K562 (cell line): Measurements from ENCODE around the gene RASSF3. TPM values are rescaled to one million over a fixed set of nuclear protein-coding genes. Genes with fewer than 3 reads are reported as not detected.

Source experiments
- CGGBP1 ChIP-seq: fragments of 250-450 bp; sonication (Bioruptor Pico); IDR thresholded peaks from 2 replicates; pipeline ENCODE4 v1.9.0; 2021; ENCODE audit warnings: mild to moderate bottlenecking
- CREB3L1 ChIP-seq: fragments of 450-650 bp; IDR thresholded peaks from 2 replicates; pipeline ENCODE4 v1.6.1; 2014; ENCODE audit warnings: low read depth, mild to moderate bottlenecking, moderate library complexity, borderline replicate concordance
- DEAF1 ChIP-seq: fragments of 450-650 bp; formaldehyde crosslinking; IDR thresholded peaks from 2 replicates; pipeline ENCODE4 v1.4.0; 2020; ENCODE audit warnings: mild to moderate bottlenecking, moderate library complexity
- ELF2 ChIP-seq: fragments of 250-450 bp; sonication (Bioruptor Pico); IDR thresholded peaks from 2 replicates; pipeline ENCODE4 v1.5.0; 2021; ENCODE audit warnings: mild to moderate bottlenecking
- FOXA3 ChIP-seq, 2 experiments: fragments of 450-650 bp in 1 of 2; sonication (generic) in 1 of 2; formaldehyde crosslinking; IDR thresholded peaks in 1 of 2; conservative IDR thresholded peaks in 1 of 2; 2 replicates each; pipeline versions ENCODE4 v1.4.0 to v1.8.0; 2020 to 2022; ENCODE audit warnings: mild to moderate bottlenecking in 2 of 2, missing genetic modification reagents in 1 of 2
- NKRF ChIP-seq: fragments of 450-650 bp; IDR thresholded peaks from 2 replicates; pipeline ENCODE4 v1.6.1; 2016; ENCODE audit warnings: borderline replicate concordance
- RBM34 ChIP-seq: fragments of 200-400 bp; formaldehyde crosslinking; IDR thresholded peaks from 2 replicates; pipeline ENCODE4 v1.6.1; 2018; ENCODE audit warnings: low read length, borderline replicate concordance; ENCODE audit not compliant: insufficient read depth
- RHOXF2B ChIP-seq: fragments of 250-450 bp; sonication (Bioruptor Pico); conservative IDR thresholded peaks from 2 replicates; pipeline ENCODE4 v1.5.1; 2021
- SMC3 ChIP-seq: conservative IDR thresholded peaks from 2 replicates; pipeline ENCODE4 v1.6.1; 2011; ENCODE audit warnings: low read depth, low read length, improper control_type of control experiment; ENCODE audit not compliant: insufficient read depth
- SRSF7 ChIP-seq: fragments of 200-400 bp; formaldehyde crosslinking; optimal IDR thresholded peaks from 2 replicates; pipeline ENCODE3; 2017; ENCODE audit warnings: mild to moderate bottlenecking, low read depth, low read length
- SRSF9 ChIP-seq: fragments of 200-400 bp; formaldehyde crosslinking; IDR thresholded peaks from 2 replicates; pipeline ENCODE4 v1.6.1; 2017; ENCODE audit warnings: low read depth, low read length, borderline replicate concordance
- ZEB2 ChIP-seq: fragments of 450-650 bp; IDR thresholded peaks from 2 replicates; pipeline ENCODE4 v1.6.1; 2016
- ZNF143 ChIP-seq: sonication (generic); formaldehyde crosslinking; IDR thresholded peaks from 2 replicates; pipeline ENCODE4 v1.9.0; 2022; ENCODE audit warnings: mild to moderate bottlenecking, missing genetic modification reagents
- ZNF280A ChIP-seq: fragments of 450-650 bp; IDR thresholded peaks from 2 replicates; pipeline ENCODE4 v1.6.1; 2018; ENCODE audit warnings: mild to moderate bottlenecking, low read depth; ENCODE audit not compliant: partially characterized antibody
- ZNF395 ChIP-seq: fragments of 200-800 bp; sonication (Bioruptor generic); IDR thresholded peaks from 2 replicates; pipeline ENCODE4 v1.6.1; 2017; ENCODE audit warnings: missing genetic modification characterization, missing compliant biosample characterization
- polyA plus RNA-seq, 8 experiments: library from polyadenylated mRNA; depleted of rRNA in 4 of 8; stranded (reverse) in 5 of 8; unstranded in 3 of 8; fragments of >200 nt; fragmentation: Nextera tagmentation in 2 of 8; fragmentation: Illumina TruSeq in 1 of 8; extraction: Ambion mirVana in 2 of 8; extraction: Trizol in 1 of 8; gene quantifications; 2 replicates each; pipeline versions ENCODE4 v1.2.1 to v1.2.3, GENCODE V29; 2011 to 2014; ENCODE audit warnings: inconsistent platforms in 1 of 8, missing spikeins in 1 of 8
- total RNA-seq, 7 experiments: library from RNA; depleted of rRNA in 6 of 7; stranded (reverse); fragments of >200 nt in 6 of 7; fragmentation: Illumina TruSeq in 2 of 7; extraction: Trizol in 2 of 7; gene quantifications; 2 replicates each; pipeline versions ENCODE4 v1.2.1 to v1.2.3, GENCODE V29; 2011 to 2021; ENCODE audit warnings: low replicate concordance in 1 of 7

The RASSF3 gene
- total and polyA plus RNA-seq, 9 of the 15 experiments (the other 6 are each of a cell fraction or from before 2014, with no cell fraction given), result 3.7 to 39.2 (median 20.2) TPM

- TF ChIP-seq SRSF9 (no peak), RHOXF2B (CRISPR knock-in tag) (no peak), SRSF7 (no peak), ZNF143 (CRISPR knock-in tag) (no peak), FOXA3 (CRISPR knock-in tag; conservative IDR thresholded peaks at IDR 0.05 in 1 of 2, IDR thresholded peaks at IDR 0.05 in 1 of 2) (no peak), CREB3L1 (no peak), ELF2 (CRISPR knock-in tag) (peak; percentile 73; the same call in 1 of the 2 replicates), DEAF1 (no peak), ZNF395 (CRISPR knock-in tag) (0 out of 2 replicates have a peak, but pooled peaks have one; percentile 48), ZNF280A (no peak), NKRF (no peak), RBM34 (no peak), CGGBP1 (CRISPR knock-in tag) (no peak), SMC3 (no peak), ZEB2 (no peak)
Observed at GRCh38 chr12:64610079-64610659, at the start of gene RASSF3 (continued).
